ENCODE measurements around the gene EDARADD. TPM values are rescaled to one million over a fixed set of nuclear protein-coding genes. Genes with fewer than 3 reads are reported as not detected.

The EDARADD gene
- total and polyA plus RNA-seq, 2 of the 13 experiments (the other 11 are each of a cell fraction or from before 2014, with no cell fraction given), result 0.03 TPM; not detected in 1

GRCh38 chr1:236421022-236421421 lies 26.9 kb downstream of the EDARADD start:
- 0% methylated on average over 2 of the region's 4 CpGs for WGBS (ENCODE audit: low lambda C conversion rate)
- FAIRE-seq (no peak), DNase-seq (ENCODE audit: low spot score) (peak; percentile 76), ATAC-seq (peak; percentile 82)
- POLR2A ChIA-PET, result no interaction called here
- H2AFZ ChIP-seq (ENCODE audit: low read length), result no peak overlapping the region
- H3K9me3 ChIP-seq (ENCODE audit: low read length), result no peaks in the 10 kb centered on the region
- in situ Hi-C loops (cut with HindIII; ENCODE audit: extremely low pct_ligation_motif_present, low pct_unique_long_range_greater_than_20kb), result no loop called here
- no peaks in the 10 kb centered on the region for H3K4me1 ChIP-seq (ENCODE audit: insufficient read depth, low read length)
- no peak overlapping the region for H3K27ac ChIP-seq (ENCODE audit: extremely low read length, insufficient read depth, low read length)
- no peak overlapping the region for H3K4me3 ChIP-seq (replicated peaks in 1 of 3; ENCODE audit: insufficient read depth in 1 of 3, low read depth in 2 of 3, low read length in 3 of 3)
- H3K36me3 ChIP-seq (replicated peaks in 1 of 2; ENCODE audit: control insufficient read depth in 1 of 2, insufficient read depth in 2 of 2, low read length in 2 of 2), result no peaks in the 10 kb centered on the region
- intact Hi-C loops (cut with micrococcal nuclease; ENCODE audit: unreplicated experiment), result no loop called here
- no TSS peak for BruUV-seq (replicated peaks)
- CTCF ChIA-PET (ENCODE audit: low intra/inter-chr PET ratio, low total read pairs), result no interaction called here
- TF ChIP-seq SALL1 (CRISPR knock-in tag; IDR thresholded peaks at IDR 0.05) (0 out of 2 replicates have a peak, but pooled peaks have one; percentile 13), GMEB1 (CRISPR knock-in tag; IDR thresholded peaks at IDR 0.05; ENCODE audit: borderline replicate concordance) (no peak), SAP130 (CRISPR knock-in tag; IDR thresholded peaks at IDR 0.05; ENCODE audit: low read depth) (peak; percentile 39), FOSL2 (CRISPR knock-in tag; IDR thresholded peaks at IDR 0.05) (peak; percentile 88), ZFX (CRISPR knock-in tag; IDR thresholded peaks at IDR 0.05; ENCODE audit: low read depth) (no peak), ARID5B (CRISPR knock-in tag; IDR thresholded peaks at IDR 0.05) (0 out of 2 replicates have a peak, but pooled peaks have one; percentile 13), ZNF329 (CRISPR knock-in tag; IDR thresholded peaks at IDR 0.05; ENCODE audit: low read depth) (no peak), ZNF138 (CRISPR knock-in tag; IDR thresholded peaks at IDR 0.05; ENCODE audit: low read depth) (no peak), CREB1 (IDR thresholded peaks at IDR 0.05) (peak; percentile 57; the same call in 1 of the 2 replicates), CREB1 (CRISPR knock-in tag; IDR thresholded peaks at IDR 0.05) (no peak), TEAD3 (CRISPR knock-in tag; optimal IDR thresholded peaks at IDR 0.05; ENCODE audit: borderline replicate concordance) (peak; percentile 38), MXI1 (IDR thresholded peaks at IDR 0.05; ENCODE audit: borderline replicate concordance, low read depth, low read length) (peak; percentile 19; the same call in 1 of the 3 replicates)
- TF ChIP-seq, protein P1, sequence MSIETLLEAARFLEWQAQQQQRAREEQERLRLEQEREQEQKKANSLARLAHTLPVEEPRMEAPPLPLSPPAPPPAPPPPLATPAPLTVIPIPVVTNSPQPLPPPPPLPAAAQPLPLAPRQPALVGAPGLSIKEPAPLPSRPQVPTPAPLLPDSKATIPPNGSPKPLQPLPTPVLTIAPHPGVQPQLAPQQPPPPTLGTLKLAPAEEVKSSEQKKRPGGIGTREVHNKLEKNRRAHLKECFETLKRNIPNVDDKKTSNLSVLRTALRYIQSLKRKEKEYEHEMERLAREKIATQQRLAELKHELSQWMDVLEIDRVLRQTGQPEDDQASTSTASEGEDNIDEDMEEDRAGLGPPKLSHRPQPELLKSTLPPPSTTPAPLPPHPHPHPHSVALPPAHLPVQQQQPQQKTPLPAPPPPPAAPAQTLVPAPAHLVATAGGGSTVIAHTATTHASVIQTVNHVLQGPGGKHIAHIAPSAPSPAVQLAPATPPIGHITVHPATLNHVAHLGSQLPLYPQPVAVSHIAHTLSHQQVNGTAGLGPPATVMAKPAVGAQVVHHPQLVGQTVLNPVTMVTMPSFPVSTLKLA (IDR thresholded peaks at IDR 0.05), result peak; percentile 42; the same call in 1 of the 2 replicates
- no peak overlapping the region for H3K4me2 ChIP-seq (ENCODE audit: low read depth, low read length)
- H3K27me3 ChIP-seq (ENCODE audit: control insufficient read depth in 1 of 2, insufficient read depth in 2 of 2, low read length in 2 of 2), result no peaks in the 10 kb centered on the region
- no peaks in the 10 kb centered on the region for H3K79me2 ChIP-seq (ENCODE audit: insufficient read depth, low read length)
- no peak overlapping the region for H3K9ac ChIP-seq (ENCODE audit: insufficient read depth, low read depth, low read length)
- H4K20me1 ChIP-seq (ENCODE audit: insufficient read depth, low read length), result no peaks in the 10 kb centered on the region

Measured in HepG2 (cell line).